Right renal pelvis (tissue), 4 donors: ENCODE measurements around the gene TMEM108. TPM values are rescaled to one million over a fixed set of nuclear protein-coding genes. Genes with fewer than 3 reads are reported as not detected.
"Not testable (repeated sequence)": the region's sequence is repeated elsewhere in the genome, so short reads cannot be mapped to it uniquely, and the experiment has no call there.

Experiments
- DNase-seq, 4 donors: peaks; one replicate each; pipeline ENCODE4 v3.0.0-alpha.2; 2013; ENCODE audit warnings: low read depth in 4 of 4, low spot score in 3 of 4, missing footprints in 1 of 4
- polyA plus RNA-seq, 4 donors: library from polyadenylated mRNA; unstranded; fragments of 120-200 nt; gene quantifications; one replicate each; pipeline ENCODE4 v1.2.1, GENCODE V29; 2013; ENCODE audit not compliant: insufficient read length in 4 of 4

Gene TMEM108
- polyA plus RNA-seq, result 1 to 10 TPM; 2.2 to 3.3 (median 2.9) TPM

DNA sequence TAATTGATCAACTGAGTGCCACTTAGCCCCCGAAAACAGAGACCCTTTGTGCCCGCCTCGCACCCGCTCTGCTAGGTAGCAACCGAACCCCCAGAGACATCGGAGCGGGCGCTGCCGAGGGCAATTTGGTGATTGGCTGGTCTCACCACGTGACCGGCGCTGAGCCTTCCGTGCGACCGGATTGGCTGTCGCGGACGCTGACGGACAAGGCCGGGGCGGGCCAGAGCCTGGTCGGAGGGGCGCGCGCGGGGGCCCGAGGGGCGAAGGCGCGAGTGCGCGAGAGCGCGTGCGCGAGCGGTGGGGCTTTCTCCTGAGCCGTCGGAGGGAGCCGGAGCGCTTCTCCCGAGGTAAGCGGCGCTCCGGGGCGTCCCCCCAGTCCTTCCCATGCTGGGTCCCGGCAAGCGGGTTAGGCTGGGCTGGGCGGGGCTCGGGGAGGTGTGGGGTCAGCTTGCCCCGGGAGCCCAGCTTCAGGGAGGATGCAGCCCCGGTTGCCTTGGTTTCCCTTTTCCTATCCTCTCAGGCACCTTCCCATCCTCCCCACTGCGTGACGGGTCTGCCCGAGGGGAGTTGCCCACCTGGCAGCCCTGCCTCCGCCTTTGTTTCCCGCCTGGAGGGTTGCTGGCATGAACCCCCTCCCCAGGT is at the start of gene TMEM108:
Gene TMEM108, plus strand, starts transcription at position 303 of the 642 bp plus-strand sequence.
- peak; percentile 54 to 67 (median 56) for DNase-seq

DNA sequence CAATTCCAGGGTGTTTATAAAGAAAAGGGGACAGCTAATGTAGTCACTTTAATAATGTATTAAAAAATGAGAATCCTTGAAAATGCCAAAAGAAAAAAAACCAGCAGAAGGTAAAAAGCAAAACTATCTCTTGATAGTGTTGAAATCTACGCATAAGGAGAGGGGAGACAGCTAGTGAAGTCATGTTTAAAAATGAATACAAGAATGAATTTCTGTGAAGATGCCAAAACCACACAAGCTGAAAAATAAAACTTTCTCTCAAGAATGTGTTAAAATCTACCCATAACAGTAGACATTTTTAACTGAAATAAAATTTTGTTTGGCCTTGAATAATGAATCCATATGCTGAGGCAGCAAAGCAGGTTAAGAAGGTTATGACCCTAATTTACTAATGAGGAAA is 42.2 kb upstream of the TMEM108 start:
- DNase-seq, result no peak

DNA sequence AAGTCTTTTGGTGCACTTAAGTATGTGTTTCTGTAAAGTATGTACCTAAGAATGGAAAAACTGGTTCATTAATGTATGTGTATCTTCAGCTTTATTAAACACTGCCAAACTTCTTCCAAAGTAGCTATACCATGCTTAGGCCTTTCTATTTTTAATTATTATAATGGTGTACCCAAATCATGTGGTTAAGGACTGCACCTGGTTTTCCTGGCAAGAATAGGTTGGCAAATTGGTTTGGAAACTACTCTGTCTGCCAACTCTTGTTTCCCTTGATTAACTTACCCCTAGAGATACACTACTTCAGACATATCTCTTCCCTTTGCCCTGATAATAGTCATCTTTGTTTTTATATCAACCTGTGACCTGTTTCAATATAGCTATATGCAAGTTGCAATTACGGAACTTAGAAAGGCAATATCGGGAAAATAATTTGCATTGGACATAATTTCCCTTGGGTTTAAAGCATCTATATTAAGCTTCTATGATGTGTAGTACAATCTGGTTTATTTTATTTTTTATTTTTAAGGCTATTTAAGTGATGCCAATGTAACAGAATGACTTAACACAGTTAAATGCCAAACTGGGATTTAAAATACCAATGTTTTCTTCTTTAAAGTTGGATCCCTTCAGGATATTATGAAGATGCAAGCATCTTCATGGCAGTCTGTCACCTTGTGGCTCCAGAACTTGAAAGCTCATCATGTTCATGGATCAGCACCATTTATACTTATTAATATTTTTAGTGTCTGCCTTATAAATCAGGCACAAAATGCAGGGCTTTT is 40.6 kb upstream of the TMEM108 start:
- no peak for DNase-seq

DNA sequence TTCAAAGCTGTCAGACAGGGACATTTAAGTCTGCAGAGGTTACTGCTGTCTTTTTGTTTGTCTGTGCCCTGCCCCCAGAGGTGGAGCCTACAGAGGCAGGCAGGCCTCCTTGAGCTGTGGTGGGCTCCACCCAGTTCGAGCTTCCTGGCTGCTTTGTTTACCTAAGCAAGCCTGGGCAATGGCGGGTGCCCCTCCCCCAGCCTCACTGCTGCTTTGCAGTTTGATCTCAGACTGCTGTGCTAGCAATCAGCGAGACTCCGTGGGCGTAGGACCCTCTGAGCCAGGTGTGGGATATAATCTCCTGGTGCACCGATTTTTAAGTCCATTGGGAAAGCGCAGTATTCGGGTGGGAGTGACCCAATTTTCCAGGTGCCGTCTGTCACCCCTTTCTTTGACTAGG is 33.2 kb upstream of the TMEM108 start:
- DNase-seq, result not testable (repeated sequence)

DNA sequence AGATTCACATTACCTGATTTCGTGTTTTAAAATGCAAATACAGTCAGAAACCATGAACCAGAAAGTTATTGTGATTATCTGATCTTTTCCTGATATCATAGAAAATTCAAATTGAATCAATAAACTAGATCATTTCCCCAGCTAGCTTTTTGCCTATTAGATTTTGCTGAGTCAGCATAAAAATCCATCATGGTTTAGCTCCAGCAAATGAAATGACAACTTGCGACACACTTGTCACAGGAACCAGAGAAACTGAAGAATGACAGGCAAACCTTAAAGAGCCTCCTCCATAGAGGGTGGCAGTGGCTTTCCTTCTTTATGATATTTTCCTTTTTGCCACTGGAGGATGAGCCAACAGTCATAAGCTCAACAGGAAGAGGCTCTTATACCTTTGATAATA is 30.6 kb upstream of the TMEM108 start:
- DNase-seq, result no peak

DNA sequence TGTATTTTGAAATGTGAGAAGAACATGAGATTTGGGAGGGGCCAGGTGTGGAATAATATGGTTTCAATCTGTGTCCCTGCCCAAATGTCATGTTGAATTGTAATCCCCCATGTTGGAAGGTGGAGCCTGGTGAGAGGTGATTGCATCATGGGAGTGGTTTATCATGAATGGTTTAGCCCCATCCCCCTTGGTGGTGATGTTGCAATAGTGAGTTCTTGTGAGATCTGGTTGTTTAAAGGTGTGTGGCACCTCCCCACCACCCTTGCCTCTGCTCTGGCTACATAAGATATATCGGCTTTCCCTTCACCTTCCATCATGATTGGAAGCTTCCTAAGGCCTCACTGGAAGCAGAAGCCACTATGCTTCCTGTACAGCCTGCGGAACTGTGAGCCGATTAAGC is 23.9 kb upstream of the TMEM108 start:
- no peak for DNase-seq

DNA sequence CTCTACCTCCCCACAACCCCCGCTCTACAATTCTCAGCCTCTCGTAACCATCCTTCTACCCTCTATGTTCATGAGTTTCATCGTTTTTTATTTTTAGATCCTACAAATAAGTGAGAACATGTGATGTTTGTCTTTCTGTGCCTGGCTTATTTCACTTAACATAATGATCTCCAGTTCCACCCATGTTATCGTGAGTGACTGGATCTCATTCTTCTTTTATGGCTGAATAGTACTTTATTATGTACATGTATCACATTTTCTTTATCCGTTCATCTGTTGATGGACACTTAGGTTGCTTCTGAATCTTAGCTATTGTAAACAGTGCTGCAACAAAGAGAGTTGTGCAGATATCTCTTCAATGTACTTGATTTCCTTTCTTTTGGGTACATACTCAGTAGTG is 22.6 kb upstream of the TMEM108 start:
- DNase-seq, result not testable (repeated sequence)

DNA sequence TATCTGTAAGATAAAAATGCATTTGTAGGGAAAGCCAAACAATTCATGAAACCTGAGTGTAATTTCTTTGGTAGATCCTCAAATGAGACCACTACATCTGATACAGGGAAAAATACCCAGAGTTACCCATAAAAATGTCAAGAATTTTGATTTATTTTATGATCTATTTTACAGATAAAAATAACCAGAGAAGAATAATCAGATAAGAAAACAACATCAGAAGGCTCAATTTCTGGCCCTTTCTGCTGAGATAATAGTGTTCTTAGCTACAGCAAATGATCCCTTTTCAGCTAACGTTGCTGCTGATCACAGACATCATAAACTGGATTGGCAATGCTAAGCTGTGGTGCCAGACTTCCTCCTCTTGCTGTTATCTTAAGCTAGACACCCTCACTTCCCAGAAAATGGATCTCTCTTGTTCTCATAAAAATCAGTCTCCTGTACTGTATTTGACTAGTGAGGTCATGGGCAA is 21.3 kb upstream of the TMEM108 start:
- no peak for DNase-seq

DNA sequence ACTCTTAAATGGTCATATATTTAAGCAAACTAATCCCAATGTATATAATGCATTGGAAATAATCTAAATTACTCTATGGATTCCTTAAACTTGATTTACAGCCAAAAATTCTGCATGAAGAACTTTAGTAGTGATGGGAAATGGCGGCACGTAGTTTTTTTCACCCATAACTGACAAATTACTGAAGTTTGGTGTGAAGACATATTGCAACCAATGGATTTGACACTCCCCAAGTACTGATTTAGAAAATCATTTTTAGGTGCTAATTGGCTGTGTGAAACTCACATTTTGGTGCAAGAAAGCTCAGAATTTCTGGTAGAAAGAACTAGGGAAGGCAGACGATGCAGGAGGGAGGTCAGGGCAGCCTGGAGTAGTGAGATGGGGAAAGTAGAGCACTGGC is 19.3 kb upstream of the TMEM108 start:
- no peak for DNase-seq

DNA sequence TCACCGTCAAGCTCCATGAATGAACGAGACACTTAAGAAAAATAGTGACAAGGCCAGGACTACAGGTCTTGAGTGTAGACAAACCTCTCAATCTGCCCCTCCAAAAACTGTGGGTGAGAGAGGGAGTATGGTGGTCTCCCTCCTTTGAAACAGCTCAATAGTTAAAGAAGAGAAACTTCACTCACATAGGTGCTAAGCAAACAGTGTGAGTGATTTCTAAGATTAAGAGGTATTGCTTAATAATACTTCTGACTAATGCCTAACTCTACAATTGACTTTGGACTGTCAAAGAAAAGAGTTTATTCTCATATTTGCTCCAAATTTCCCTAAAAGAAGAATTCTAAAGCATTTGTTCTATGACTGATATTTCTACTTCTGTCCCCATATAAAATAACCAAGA is 17.0 kb upstream of the TMEM108 start:
- no peak for DNase-seq

DNA sequence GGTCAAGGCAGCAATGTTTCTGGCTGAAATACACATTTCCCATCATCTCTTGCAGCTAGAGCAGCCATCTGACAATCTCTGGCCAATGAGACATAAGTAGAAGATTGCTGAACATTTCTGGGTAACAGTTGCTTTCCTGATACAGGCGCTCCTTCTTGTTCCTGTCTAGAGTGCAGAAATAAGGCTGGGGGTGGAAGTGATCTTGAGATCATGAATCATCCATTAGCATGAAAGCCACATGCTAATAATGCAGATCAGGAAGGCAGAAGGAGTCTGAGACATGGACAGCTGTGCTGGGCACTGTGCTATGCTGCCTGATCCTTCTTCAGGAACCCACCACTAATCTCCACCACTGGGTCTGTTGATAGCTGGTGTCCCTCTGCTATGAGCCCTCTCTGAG is 14.8 kb upstream of the TMEM108 start:
- DNase-seq, result no peak

DNA sequence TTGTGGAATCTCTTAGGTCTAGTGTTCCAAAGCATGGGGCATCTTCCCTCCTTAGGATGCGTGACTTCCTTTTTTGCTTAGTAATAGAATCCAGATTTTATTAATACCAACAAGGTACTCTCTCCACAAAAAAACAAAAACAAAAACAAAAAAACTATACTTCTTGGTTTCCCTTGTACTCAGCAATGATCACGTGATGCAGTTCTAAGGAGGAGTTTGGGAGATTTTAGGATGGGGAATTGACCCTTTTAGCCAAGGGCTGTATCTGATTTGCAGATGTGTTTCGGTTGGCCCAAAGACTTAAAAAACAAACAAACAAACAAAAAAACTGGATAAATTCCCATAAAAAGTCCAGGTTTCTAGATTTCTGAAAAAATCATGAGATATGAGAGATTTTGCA is 12.6 kb upstream of the TMEM108 start:
- DNase-seq, result no peak

DNA sequence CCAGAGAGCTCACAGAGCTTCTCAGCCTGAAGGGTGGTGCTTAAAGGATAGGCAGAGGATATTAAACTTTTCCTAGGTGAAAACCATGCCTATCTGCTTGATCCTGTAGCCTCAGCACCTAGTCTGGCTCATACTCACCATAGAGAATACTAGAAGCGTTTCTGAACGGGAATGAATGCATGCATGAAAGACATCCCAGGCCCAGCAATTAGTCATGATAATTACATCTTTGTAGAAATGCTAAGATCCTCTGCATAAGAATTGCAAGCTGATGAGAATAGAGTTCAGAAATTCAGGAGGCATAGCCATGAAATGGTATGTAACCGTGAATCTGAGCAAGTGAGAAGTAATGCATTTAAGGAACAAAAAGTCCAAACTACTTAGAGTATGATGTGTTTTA is 5.9 kb upstream of the TMEM108 start:
- DNase-seq, result no peak

DNA sequence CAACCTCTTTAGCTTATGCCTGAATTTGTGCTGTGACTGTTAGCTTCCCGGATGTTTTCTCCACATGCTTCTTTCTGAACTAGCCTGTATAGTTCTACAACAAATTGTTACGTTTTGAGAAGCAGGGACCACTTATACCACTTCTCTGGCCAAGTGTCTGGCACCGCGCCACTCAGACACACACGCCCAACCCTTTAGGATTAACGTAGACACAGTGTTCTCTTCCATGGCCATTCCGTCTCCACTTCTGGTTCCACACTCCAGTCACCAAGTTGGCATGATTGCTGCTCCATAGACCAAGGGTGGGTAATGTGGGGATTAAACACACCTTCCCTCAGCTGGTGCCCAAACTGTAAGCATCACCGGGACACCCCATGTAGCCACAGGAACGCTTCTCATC is 755 bp upstream of the TMEM108 start:
- DNase-seq, result no peak

DNA sequence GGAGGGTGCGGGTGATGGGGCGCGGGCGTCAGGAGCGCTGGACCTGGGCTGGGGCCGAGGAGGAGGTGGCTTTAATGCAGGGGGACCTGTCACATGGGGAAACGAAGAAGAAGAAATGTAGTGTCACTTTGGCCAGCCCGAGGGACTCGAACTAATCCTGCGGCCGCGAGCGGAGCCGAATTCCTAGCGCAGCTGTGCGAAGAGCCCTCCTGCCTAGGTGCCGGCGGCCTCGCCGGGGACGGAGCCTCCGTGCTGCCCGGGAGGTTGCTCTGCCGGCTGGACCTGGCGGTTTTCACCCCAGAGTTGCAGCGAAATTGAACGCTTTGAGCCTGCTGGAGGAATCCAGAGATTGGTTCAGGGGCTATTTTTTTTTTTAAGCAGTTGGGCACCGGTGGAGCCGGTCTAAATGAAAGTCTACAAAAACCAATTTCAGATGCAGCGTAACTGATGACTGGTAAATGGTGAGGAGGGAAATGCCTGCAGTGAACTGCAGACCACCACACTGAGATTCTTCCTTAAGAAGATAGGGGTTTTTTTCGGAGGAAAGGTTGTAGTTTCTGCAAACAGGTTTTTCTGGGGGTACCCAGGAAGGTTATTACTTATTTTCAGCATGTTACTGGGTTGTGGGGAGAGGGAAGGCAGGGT is 662 bp downstream of the TMEM108 start:
- DNase-seq, result no peak

DNA sequence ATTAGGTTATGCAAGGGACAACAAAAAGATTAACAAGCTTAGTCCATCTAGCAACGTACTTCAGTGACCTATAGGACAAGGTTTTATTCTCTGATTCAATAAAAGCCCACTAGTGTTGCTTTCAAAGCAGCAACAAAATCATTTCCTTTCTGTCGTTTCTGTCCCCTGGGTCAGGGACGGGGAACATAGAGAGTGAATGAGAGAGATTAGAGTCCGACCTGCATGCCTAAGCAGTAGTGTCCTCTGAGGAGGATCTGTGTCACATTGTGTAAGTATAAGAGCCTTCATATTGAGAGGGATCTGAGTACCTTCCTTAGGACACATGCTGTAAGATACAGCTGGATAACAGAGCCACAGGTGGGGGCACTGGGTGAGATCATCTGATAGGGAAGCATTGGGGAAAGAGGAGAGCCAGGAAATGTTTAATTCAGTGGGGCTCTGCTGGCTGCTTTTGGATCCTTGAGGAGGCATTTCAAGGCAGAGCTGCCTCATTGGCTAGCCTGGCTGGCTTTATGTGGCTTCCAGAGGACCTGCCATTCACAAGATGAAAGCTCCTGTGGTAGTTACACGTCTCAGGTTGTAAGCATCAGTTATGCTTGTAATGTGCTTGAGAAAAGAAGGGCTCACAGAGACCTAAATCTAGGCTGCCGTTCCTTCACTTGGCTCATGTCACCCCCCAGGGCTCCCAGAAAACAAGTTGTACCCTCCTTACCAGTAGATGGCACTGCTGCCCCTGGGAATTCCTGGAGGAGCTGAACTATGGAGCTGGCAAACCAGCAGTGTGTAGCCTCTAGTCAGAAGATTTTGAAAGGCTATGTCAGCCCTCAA is 2.7 kb downstream of the TMEM108 start:
- DNase-seq, result peak in 3 of 4 donors; percentile 72 to 83 (median 77)

DNA sequence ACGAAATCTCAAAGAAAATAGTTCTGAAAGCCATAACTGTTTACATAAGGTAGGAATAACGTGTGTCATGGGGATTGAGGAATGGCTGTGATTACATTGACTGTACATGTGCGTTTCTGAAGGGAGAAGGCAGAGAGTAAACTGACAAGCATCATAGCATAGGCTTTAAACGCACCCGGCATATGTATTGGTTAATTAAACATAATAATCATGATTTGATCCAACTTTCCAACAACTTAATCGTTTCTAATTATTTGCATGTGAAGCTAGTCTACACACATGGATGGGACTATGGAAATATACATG is 3.3 kb downstream of the TMEM108 start:
- no peak for DNase-seq

DNA sequence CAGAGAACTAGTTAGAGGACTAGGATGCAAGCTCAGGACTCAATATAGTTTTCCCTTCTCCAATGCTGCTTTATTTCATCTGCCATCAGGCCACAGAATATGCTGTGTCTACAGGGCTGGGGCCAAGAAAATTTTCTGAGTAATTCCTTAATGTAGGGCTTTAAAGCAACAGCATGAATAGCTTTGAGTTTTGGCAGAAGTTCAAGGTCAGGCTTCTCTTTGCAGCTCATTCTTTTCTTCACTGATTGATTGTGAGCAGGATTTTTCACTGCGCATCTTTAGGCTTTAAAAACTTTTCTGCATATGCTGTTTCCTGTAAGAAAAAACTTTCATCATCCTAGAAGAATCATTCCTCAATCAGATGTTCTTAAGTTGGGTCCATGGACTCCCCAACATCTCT is 4.6 kb downstream of the TMEM108 start:
- no peak for DNase-seq

DNA sequence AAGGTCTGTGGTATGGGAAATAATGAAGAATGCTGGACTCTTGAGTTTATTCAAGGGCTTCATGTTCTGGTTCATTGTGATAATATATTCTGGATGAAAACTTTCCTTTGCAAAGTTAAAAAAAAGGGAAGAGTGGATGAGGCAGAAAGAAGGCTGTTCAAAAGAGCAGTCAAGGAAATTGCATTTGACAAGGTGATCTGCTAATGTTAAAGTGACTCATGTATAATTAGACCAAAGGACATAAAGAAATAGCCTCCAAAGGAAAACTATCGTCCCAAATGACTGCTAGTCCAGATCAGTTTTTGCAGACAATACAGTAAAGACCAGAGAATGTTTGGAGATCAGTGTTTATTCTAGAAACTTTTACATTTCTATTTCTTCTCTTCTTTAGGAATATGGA is 9.8 kb downstream of the TMEM108 start:
- DNase-seq, result no peak

DNA sequence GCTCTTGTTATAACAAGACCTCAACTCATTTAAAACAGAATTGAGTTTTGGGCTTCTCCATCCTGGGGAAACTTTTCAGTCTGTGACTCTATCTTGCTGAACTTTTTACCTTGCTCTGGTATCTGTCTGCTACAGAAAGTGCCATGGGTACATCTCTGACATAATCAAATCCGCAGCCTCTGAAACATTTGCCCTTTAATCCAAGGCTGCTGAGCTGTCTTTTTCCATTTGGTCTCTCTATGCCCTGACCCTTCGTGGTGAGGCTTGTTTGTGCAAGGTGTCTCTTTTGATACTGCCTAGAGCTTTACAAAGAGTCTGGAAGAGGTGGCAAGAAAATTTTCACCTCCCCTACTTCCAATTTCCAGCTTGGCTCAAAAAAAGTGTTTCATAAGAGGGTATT is 11.3 kb downstream of the TMEM108 start:
- no peak for DNase-seq

DNA sequence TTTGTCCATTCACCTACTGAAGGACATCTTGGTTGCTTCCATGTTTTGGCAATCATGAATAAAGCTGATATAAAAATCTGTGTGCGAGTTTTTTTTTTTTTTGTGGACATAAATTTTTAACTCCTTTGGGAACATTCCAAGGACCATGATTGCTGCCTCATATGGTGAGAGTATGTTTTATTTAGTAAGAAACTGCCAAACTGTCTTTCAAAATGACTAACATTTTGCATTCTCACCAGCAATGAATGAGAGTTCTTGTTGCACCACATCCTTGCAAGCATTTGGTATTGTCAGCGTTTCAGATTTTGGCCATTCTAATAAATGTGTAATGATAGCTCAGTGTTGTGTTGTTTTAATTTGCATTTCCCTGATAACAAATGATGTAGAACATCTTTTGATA is 12.7 kb downstream of the TMEM108 start:
- DNase-seq, result no peak
